ENCODE results near the gene TRPC6.

GRCh38 chr11:101441747-101442146, 142.1 kb downstream of the TRPC6 start:
- no peak for TF ChIP-seq FOSL1 (IDR thresholded peaks at IDR 0.05; ENCODE audit: insufficient read depth, low read depth, low read length)
- no peak for TF ChIP-seq HDAC6 (IDR thresholded peaks at IDR 0.05; ENCODE audit: low read depth, low read length)
